Liver (tissue), 3 donors: ENCODE data around the gene TUBE1.

ENCODE experiments used
- FOXA2 ChIP-seq: IDR thresholded peaks from 2 replicates; pipeline ENCODE4 v1.6.1; 2016; ENCODE audit warnings: antibody characterized with exemption
- GABPA ChIP-seq, 2 donors: IDR thresholded peaks in 1 of 2; conservative IDR thresholded peaks in 1 of 2; 2 replicates each; pipeline ENCODE4 v1.6.1; 2016; ENCODE audit warnings: antibody characterized with exemption in 2 of 2, mild to moderate bottlenecking in 1 of 2, moderate library complexity in 1 of 2
- HNF4A ChIP-seq, 2 donors: conservative IDR thresholded peaks; 2 replicates each; pipeline ENCODE4 v1.6.1; 2016; ENCODE audit warnings: antibody characterized with exemption in 2 of 2, mild to moderate bottlenecking in 2 of 2
- JUND ChIP-seq, 2 donors: IDR thresholded peaks; 2 replicates each; pipeline ENCODE4 v1.6.1; 2016; ENCODE audit warnings: antibody characterized with exemption in 2 of 2
- RAD21 ChIP-seq, 2 donors: IDR thresholded peaks; 2 replicates each; pipeline ENCODE4 v1.6.1; 2016; ENCODE audit warnings: antibody characterized with exemption in 2 of 2, mild to moderate bottlenecking in 2 of 2
- SP1 ChIP-seq: IDR thresholded peaks from 2 replicates; pipeline ENCODE4 v1.6.1; 2018; ENCODE audit warnings: antibody characterized with exemption, mild to moderate bottlenecking
- TAF1 ChIP-seq: conservative IDR thresholded peaks from 2 replicates; pipeline ENCODE4 v1.6.1; 2016; ENCODE audit warnings: antibody characterized with exemption, mild to moderate bottlenecking
- YY1 ChIP-seq: IDR thresholded peaks from 2 replicates; pipeline ENCODE4 v1.6.1; 2016; ENCODE audit warnings: antibody characterized with exemption, mild to moderate bottlenecking
- ZBTB33 ChIP-seq: IDR thresholded peaks from 2 replicates; pipeline ENCODE4 v1.6.1; 2016; ENCODE audit warnings: antibody characterized with exemption
- TF ChIP-seq, protein P1 (sequence below): fragments of 150-350 bp; IDR thresholded peaks from 2 replicates; pipeline ENCODE4 v1.5.1; 2017; ENCODE audit warnings: improper control_type of control experiment, low read depth, low read length; ENCODE audit not compliant: missing input control
- TF ChIP-seq, protein P2 (sequence below): IDR thresholded peaks from 2 replicates; pipeline ENCODE4 v1.6.1; 2016; ENCODE audit warnings: antibody characterized with exemption, mild to moderate bottlenecking
- TF ChIP-seq, protein P3 (sequence below): IDR thresholded peaks from 2 replicates; pipeline ENCODE4 v1.6.1; 2016; ENCODE audit warnings: antibody characterized with exemption
- donor health status: healthy.
- donor health status: healthy.

GRCh38 chr6:112044196-112044595, 43.1 kb downstream of the TUBE1 start:
- TF ChIP-seq, protein P1, sequence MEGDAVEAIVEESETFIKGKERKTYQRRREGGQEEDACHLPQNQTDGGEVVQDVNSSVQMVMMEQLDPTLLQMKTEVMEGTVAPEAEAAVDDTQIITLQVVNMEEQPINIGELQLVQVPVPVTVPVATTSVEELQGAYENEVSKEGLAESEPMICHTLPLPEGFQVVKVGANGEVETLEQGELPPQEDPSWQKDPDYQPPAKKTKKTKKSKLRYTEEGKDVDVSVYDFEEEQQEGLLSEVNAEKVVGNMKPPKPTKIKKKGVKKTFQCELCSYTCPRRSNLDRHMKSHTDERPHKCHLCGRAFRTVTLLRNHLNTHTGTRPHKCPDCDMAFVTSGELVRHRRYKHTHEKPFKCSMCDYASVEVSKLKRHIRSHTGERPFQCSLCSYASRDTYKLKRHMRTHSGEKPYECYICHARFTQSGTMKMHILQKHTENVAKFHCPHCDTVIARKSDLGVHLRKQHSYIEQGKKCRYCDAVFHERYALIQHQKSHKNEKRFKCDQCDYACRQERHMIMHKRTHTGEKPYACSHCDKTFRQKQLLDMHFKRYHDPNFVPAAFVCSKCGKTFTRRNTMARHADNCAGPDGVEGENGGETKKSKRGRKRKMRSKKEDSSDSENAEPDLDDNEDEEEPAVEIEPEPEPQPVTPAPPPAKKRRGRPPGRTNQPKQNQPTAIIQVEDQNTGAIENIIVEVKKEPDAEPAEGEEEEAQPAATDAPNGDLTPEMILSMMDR, result no peak
- no peak for TF ChIP-seq SP1
- TF ChIP-seq RAD21 (IDR thresholded peaks at IDR 0.05), result no peak
- TF ChIP-seq, protein P2, sequence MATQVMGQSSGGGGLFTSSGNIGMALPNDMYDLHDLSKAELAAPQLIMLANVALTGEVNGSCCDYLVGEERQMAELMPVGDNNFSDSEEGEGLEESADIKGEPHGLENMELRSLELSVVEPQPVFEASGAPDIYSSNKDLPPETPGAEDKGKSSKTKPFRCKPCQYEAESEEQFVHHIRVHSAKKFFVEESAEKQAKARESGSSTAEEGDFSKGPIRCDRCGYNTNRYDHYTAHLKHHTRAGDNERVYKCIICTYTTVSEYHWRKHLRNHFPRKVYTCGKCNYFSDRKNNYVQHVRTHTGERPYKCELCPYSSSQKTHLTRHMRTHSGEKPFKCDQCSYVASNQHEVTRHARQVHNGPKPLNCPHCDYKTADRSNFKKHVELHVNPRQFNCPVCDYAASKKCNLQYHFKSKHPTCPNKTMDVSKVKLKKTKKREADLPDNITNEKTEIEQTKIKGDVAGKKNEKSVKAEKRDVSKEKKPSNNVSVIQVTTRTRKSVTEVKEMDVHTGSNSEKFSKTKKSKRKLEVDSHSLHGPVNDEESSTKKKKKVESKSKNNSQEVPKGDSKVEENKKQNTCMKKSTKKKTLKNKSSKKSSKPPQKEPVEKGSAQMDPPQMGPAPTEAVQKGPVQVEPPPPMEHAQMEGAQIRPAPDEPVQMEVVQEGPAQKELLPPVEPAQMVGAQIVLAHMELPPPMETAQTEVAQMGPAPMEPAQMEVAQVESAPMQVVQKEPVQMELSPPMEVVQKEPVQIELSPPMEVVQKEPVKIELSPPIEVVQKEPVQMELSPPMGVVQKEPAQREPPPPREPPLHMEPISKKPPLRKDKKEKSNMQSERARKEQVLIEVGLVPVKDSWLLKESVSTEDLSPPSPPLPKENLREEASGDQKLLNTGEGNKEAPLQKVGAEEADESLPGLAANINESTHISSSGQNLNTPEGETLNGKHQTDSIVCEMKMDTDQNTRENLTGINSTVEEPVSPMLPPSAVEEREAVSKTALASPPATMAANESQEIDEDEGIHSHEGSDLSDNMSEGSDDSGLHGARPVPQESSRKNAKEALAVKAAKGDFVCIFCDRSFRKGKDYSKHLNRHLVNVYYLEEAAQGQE, result no peak
- no peak for TF ChIP-seq HNF4A (conservative IDR thresholded peaks at IDR 0.05)
- no peak for TF ChIP-seq TAF1
- no peak for TF ChIP-seq YY1
- no peak for TF ChIP-seq JUND (IDR thresholded peaks at IDR 0.05)
- no peak for TF ChIP-seq GABPA (IDR thresholded peaks at IDR 0.05 in 1 of 2, conservative IDR thresholded peaks at IDR 0.05 in 1 of 2)
- TF ChIP-seq, protein P3, sequence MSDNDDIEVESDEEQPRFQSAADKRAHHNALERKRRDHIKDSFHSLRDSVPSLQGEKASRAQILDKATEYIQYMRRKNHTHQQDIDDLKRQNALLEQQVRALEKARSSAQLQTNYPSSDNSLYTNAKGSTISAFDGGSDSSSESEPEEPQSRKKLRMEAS, result no peak
- no peak for TF ChIP-seq ZBTB33
- no peak for TF ChIP-seq FOXA2
